ENCODE data around the gene CCDC102A.

The CCDC102A gene

GRCh38 chr16:57519796-57520360 is 16.5 kb downstream of the CCDC102A start (continued):
- TF ChIP-seq, protein P1, sequence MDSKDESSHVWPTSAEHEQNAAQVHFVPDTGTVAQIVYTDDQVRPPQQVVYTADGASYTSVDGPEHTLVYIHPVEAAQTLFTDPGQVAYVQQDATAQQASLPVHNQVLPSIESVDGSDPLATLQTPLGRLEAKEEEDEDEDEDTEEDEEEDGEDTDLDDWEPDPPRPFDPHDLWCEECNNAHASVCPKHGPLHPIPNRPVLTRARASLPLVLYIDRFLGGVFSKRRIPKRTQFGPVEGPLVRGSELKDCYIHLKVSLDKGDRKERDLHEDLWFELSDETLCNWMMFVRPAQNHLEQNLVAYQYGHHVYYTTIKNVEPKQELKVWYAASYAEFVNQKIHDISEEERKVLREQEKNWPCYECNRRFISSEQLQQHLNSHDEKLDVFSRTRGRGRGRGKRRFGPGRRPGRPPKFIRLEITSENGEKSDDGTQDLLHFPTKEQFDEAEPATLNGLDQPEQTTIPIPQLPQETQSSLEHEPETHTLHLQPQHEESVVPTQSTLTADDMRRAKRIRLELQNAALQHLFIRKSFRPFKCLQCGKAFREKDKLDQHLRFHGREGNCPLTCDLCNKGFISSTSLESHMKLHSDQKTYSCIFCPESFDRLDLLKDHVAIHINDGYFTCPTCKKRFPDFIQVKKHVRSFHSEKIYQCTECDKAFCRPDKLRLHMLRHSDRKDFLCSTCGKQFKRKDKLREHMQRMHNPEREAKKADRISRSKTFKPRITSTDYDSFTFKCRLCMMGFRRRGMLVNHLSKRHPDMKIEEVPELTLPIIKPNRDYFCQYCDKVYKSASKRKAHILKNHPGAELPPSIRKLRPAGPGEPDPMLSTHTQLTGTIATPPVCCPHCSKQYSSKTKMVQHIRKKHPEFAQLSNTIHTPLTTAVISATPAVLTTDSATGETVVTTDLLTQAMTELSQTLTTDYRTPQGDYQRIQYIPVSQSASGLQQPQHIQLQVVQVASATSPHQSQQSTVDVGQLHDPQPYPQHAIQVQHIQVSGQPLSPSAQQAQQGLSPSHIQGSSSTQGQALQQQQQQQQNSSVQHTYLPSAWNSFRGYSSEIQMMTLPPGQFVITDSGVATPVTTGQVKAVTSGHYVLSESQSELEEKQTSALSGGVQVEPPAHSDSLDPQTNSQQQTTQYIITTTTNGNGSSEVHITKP (tag by site-specific recombination; IDR thresholded peaks at IDR 0.05) = no peak
- TF ChIP-seq TRIM28 (IDR thresholded peaks at IDR 0.05; ENCODE audit: borderline replicate concordance, low read length) (no peak), ZFHX2 (tag by site-specific recombination; conservative IDR thresholded peaks at IDR 0.05) (no peak), ZNF433 (tag by site-specific recombination; IDR thresholded peaks at IDR 0.05; ENCODE audit: low read depth) (no peak), ZNF677 (tag by site-specific recombination; IDR thresholded peaks at IDR 0.05) (no peak), ZNF133 (tag by site-specific recombination; IDR thresholded peaks at IDR 0.05) (no peak), ZNF513 (tag by site-specific recombination; IDR thresholded peaks at IDR 0.05) (no peak)
- TF ChIP-seq, protein P2, sequence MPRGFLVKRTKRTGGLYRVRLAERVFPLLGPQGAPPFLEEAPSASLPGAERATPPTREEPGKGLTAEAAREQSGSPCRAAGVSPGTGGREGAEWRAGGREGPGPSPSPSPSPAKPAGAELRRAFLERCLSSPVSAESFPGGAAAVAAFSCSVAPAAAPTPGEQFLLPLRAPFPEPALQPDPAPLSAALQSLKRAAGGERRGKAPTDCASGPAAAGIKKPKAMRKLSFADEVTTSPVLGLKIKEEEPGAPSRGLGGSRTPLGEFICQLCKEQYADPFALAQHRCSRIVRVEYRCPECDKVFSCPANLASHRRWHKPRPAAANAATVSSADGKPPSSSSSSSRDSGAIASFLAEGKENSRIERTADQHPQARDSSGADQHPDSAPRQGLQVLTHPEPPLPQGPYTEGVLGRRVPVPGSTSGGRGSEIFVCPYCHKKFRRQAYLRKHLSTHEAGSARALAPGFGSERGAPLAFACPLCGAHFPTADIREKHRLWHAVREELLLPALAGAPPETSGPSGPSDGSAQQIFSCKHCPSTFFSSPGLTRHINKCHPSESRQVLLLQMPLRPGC (tag by site-specific recombination; IDR thresholded peaks at IDR 0.05) = no peak

DNA sequence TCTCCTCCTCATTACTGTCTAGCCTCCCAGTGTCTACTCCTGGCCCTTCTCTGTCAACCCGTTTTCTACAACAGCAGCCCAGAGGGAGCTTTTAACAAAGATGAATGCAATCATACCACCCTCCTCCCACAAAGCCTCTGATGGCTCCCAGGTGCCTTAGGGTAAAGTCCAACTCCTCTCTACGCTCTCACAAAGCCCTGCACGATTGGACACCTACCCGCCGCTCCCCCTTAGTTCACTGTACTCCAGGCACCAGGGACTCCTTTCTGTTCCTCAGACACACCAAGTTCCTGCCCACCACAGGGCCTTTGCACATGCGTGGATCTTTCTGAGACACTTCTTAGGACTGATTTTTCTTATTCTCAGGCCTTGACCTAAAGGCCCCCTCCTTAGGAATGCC is 17.4 kb downstream of the CCDC102A start:
- H3K4me3 ChIP-seq (ENCODE audit: low read depth, low read length) = no peak overlapping the region
- CTCF ChIA-PET = interaction anchor here (0.7 to 5.2 kb wide), 16 partner anchors 9 to 403 kb away, joined by 3 to 86 read pairs (median 7); partner anchors contain the start of genes CIAPIN1, COQ9 and POLR2C
- no peaks in the 10 kb centered on the region for H3K9me3 ChIP-seq (ENCODE audit: control insufficient read depth, insufficient read depth, low read depth, low read length)
- POLR2A ChIA-PET = interaction anchor here (1.4 to 2.4 kb wide), 2 partner anchors 57 kb away, joined by 3 to 10 read pairs; partner anchors contain the start of gene POLR2C
- no peak overlapping the region for H3K27ac ChIP-seq (ENCODE audit: extremely low read depth, low read depth, low read length)
- no peaks in the 10 kb centered on the region for H3K4me1 ChIP-seq (ENCODE audit: control insufficient read depth, insufficient read depth, low read length)
- TF ChIP-seq ZNF623 (tag by site-specific recombination; IDR thresholded peaks at IDR 0.05) = peak; percentile 93
- TF ChIP-seq, protein P3, sequence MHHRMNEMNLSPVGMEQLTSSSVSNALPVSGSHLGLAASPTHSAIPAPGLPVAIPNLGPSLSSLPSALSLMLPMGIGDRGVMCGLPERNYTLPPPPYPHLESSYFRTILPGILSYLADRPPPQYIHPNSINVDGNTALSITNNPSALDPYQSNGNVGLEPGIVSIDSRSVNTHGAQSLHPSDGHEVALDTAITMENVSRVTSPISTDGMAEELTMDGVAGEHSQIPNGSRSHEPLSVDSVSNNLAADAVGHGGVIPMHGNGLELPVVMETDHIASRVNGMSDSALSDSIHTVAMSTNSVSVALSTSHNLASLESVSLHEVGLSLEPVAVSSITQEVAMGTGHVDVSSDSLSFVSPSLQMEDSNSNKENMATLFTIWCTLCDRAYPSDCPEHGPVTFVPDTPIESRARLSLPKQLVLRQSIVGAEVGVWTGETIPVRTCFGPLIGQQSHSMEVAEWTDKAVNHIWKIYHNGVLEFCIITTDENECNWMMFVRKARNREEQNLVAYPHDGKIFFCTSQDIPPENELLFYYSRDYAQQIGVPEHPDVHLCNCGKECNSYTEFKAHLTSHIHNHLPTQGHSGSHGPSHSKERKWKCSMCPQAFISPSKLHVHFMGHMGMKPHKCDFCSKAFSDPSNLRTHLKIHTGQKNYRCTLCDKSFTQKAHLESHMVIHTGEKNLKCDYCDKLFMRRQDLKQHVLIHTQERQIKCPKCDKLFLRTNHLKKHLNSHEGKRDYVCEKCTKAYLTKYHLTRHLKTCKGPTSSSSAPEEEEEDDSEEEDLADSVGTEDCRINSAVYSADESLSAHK (tag by site-specific recombination; IDR thresholded peaks at IDR 0.05) = no peak
- TF ChIP-seq, protein P4, sequence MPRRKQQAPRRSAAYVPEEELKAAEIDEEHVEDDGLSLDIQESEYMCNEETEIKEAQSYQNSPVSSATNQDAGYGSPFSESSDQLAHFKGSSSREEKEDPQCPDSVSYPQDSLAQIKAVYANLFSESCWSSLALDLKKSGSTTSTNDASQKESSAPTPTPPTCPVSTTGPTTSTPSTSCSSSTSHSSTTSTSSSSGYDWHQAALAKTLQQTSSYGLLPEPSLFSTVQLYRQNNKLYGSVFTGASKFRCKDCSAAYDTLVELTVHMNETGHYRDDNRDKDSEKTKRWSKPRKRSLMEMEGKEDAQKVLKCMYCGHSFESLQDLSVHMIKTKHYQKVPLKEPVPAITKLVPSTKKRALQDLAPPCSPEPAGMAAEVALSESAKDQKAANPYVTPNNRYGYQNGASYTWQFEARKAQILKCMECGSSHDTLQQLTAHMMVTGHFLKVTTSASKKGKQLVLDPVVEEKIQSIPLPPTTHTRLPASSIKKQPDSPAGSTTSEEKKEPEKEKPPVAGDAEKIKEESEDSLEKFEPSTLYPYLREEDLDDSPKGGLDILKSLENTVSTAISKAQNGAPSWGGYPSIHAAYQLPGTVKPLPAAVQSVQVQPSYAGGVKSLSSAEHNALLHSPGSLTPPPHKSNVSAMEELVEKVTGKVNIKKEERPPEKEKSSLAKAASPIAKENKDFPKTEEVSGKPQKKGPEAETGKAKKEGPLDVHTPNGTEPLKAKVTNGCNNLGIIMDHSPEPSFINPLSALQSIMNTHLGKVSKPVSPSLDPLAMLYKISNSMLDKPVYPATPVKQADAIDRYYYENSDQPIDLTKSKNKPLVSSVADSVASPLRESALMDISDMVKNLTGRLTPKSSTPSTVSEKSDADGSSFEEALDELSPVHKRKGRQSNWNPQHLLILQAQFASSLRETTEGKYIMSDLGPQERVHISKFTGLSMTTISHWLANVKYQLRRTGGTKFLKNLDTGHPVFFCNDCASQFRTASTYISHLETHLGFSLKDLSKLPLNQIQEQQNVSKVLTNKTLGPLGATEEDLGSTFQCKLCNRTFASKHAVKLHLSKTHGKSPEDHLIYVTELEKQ (tag by site-specific recombination; IDR thresholded peaks at IDR 0.05; ENCODE audit: borderline replicate concordance) = no peak
- TF ChIP-seq FEZF1 (tag by site-specific recombination; IDR thresholded peaks at IDR 0.05) = no peak
- H3K36me3 ChIP-seq (ENCODE audit: control insufficient read depth in 2 of 2, insufficient read depth in 1 of 2, low read length in 2 of 2) = peaks cover 0 to 13% of the 10 kb centered on the region in 2 experiments; a peak in 1 of 3 replicates

Data from HEK293 (cell line).